HG03103 (cell line): ENCODE results near the gene HABP4.
A peak's percentile ranks its signal among the peaks of the same experiment; 100 is the strongest.

Experiments
- ATAC-seq: cut with Tn5 transposase; IDR thresholded peaks from one replicate; pipeline ENCODE4 v1.9.1; 2021; ENCODE audit warnings: low read depth; ENCODE audit not compliant: unreplicated experiment

The HABP4 gene

DNA sequence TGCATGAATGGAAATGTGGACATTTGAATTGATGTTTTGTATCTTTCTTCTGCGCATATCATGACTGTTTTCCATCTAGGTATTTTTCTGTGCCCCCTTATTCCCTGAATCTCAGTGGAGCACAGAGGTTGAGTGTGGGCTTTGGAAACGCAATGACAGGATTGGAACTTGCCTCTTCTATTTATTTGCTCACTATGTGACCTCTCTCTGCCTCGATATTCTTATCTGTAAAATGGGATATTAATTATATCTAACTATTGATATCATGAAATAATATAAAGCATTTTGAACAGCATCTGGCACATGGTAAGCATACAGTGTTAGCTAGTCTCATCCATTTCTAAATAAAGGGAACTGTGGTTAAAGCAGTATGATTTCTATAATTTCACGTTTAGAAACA, 26.0 kb downstream of the HABP4 start:
- no peak for ATAC-seq

DNA sequence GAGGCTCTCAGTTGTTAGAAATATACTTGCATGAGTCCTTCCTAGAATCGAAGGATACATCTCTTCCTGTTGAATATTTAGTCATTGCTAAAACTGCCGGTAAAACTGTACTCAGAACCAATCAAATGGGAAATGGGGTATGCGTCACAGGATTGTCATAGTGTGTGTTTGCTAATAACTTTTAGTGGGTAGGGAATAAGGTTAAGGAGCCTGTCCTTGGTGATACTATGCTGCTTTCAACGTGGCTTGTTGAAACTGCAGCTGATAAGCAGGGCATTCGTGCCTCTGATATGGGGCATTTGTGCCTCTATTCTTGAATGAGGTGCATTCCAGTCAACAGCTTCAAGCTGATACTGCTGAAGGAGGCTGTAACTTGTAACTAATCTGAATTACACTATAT, 26.6 kb downstream of the HABP4 start:
- ATAC-seq, result no peak

DNA sequence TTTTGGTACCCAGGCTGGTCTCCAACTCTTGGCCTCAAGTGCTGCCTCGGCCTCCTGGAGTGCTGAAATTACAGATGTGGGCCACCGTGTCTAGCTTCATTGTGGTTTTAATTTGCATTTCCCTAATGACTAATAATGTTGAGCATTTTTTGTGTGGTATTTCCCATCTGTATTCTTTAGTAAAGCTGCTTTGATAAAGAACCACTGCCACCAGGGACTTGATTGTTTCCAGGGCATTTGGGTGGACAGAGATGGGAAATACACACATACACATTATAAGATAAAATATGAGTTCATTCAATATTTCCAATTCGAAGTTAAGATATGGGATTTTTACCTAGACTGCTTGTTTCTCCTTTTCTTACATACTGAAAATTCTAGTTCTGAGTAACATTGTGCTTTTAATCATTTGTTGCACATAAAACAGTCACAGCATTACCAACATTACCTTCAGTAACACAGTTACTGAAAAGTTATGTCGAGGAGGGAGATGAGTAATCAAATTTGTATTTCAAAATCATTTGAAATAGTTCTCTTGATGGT, 28.9 kb downstream of the HABP4 start:
- peak; percentile 72 for ATAC-seq

DNA sequence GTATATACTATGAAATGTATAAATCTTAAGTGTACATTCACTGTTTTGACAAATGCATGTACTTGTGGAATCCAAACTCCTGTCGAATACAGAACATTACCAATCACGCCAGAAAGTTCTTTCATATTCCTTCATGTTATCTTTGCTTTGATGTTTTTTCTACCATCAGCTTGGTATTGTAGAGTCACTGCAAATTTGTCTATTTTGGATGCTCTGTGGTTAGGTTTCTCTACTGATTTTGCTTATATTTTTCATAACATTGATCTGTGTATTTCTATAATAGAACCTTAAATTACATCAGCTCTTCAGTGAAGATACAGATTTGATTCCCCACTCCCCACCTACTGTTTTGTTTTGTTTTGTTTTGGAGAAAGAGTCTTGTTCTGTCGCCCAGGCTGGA, 30.8 kb downstream of the HABP4 start:
- ATAC-seq, result no peak

DNA sequence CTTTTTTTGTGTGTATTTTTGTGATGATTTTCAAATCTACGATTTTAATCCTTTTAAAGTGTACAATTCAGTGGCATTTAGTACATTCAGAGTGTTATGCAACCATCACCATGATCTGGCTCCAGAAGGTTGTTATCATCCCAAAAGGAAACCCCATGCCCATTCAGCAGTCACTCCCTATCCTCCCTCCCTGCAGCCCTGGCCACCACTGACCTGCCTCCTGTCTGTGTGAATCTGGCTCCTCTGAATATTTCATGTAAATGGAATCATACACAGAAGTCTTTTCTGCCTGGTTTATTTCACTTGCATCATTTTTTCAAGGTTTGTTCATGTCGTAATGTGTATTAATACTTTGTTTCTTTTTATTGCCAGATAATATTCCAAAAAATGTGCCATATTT, 32.5 kb downstream of the HABP4 start:
- no peak for ATAC-seq

DNA sequence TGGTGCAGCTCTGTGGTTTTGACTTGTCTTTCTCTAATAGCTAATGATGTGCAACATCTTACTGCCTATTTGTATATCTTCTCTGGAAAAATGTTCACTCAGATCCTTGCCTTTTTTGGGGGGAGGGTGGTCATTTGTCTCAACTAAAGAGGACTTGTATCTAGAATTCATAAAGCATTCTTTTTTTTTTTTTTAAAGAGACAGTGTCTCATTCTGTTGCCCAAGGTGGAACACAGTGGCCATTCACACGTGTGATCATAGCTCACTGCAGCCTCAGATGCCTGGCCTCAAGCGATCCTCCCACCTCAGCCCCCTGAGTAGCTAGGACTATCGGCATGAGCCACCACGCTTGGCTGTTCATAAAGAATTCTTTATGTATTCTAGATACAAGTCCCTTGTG, 33.2 kb downstream of the HABP4 start:
- ATAC-seq, result no peak

DNA sequence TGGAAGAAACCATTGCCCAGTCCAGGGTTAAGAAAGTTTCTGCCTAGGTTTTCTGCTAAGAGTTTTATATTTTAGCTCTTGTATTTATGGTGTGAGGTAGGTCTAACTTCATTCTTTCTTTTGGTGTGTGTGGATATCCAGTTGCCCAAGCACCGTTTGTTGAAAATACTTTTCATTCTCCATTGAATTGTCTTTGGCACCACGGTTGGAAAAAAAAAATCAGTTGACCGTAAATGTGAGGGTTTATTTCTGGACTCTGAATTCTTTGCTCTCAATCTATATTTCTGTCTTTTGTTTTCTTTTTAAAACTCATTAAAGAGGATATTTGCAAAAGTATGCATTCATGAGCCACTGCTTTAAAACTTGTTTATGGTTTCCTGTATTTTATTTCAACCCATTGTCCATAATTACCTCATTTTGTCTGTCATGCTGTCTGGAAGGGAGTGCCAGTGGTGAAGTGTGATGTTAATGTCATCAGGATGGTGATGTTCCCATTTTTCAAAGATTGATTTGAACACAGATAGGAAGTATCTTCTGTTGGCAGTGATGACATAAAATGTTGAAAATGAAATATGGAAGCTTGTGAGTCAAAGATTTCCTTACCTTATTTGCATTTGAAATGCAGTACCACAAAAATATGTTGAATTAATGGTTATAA, 33.9 kb downstream of the HABP4 start:
- no peak for ATAC-seq

DNA sequence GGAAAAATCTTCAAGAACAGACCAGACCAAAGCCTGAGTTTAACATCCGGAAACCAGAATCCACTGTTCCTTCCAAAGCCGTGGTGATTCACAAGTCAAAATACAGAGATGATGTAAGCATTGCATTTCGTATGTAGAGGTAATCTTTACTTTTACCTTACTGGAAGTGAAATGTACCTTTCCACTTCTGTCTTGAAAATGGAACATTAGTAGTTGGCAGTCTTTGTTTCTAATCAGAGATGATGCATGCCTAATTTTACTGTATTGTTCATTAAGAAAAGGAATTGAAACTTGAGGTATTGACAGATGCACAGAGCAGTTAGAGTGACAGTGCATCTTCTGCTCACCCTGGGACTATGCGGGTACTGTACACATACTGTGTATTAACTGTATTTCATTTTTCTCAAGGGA, 34.6 kb downstream of the HABP4 start:
- ATAC-seq, result peak; percentile 92

DNA sequence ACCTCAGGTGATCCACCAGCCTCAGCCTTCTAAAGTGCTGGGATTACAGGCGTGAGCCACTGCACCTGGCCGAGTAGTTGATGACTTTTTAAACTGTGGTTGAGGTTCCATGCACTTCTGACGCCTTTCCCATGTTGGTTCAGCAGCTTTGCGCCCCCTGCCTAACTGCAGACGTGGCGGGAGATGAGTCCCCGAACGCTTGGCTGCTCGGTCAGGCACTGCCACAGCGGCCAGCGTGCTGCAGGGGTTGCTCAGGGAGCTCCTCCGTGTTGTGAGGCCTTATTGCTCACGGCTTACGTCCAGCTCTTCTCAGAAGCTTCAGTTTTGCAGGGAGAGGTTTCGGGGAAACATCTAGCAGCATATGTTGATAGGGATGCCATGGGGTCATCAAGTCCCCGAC, 35.3 kb downstream of the HABP4 start:
- ATAC-seq, result no peak

DNA sequence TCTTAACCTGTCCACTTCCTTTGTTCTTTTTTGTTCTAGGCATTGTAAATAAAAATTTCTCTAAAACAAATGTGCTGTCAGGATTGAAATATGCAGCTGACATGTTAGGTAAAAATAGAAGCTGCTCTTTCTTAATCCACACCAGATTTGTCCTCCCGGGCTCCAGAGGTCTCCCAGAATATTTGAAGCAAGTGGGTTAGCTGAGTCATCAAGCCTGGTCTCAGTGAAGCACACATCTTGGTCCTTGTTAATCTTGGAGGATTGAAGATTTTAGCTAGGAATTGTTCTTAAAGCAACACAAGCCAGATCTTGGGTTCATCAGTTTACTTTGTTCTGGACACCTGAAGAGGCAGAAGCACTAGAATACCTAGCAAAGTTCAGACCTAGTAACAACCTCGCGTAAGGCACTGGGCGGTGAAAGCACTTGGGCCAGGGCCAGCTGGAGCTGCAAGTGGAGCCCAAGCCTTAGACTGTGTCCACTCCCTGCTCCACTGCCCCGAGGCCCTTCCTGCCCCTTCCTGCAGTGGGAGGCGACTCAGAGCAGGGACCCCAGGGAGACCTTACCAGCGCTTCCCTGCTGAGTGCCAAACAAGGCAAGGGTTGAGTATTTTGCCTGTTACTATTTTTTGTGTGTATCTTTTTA, 36.5 kb downstream of the HABP4 start:
- no peak for ATAC-seq

DNA sequence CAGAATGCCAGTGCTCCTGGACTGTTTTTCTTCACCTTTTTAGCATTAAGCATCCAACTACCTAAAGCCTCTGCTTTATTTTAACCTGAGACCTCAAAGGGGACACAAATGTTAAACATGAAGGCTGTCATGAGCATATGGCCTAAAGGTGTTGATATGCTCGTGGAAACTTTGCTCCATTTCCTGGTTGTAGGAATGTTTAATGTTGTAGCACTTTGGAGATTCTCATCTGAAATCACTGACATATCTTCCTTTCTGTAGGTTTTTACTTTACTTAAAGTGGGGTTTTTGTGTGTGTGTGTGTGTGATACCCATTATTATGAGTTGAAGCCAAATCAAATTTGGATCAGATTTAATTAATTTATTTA, 37.0 kb downstream of the HABP4 start:
- no peak for ATAC-seq

DNA sequence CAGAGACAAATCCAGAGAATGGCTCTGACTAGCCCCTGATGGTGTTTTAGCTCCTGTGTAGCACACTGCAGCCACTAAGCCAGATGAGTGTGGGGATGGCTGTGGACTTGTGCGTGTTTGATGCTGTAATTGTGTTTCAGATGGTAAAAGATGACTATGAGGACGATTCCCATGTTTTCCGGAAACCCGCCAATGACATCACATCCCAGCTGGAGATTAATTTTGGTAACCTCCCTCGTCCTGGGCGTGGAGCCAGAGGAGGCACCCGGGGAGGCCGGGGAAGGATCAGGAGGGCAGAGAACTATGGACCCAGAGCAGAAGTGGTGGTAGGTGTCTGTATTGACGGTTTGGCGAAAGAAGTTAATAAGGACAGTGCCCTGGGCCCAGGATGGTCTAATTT, 38.0 kb downstream of the HABP4 start:
- ATAC-seq, result no peak

DNA sequence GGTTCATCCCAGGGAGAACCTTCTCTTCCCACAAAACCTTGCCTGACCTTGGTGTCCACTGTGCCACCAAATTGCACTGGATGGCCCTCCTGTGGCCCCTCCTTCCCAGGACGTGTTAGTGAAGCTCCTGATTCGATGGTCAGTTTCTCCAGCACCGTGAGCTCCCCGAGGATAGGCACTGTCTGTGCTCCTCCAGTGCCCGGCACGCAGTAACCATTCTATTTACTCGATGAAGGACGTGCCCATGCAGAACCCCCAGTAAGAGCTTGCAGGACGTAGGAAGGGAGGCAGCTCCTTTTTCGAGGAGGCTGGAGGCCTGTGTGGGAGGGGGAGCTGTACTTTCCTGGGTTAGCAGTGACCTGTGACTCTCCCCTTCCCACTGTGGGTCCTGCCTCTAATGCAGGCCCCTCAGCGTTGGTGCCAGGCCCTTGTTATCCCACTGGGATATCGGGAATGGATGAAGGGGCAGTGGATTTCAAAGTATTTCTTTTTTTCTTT, 39.6 kb downstream of the HABP4 start:
- ATAC-seq, result no peak

DNA sequence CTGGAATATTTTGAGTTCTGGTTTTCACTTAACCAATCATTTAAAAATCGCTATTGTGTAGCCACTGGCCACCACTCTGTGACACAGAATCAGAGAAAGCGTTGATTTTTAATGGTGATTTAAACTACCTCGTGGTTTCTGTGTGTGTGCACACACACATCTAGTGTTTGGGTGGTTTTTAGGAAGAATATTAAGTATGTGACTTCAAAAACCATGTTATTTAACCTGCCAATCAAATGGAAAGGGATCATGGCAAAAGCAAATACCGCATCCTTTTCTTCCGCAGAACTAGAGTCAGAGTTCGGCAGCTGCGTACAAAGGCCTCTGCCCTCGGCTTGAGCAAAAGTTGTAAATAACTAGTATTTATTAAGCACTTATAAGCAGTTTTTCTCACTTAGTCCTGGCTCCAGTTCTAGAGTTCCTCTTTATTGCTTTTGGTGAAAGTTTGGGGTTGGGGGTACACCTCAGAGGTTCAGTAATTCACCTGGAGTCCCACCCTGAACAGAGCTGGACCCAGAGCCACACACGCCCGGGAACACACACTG, 40.6 kb downstream of the HABP4 start:
- ATAC-seq, result no peak

DNA sequence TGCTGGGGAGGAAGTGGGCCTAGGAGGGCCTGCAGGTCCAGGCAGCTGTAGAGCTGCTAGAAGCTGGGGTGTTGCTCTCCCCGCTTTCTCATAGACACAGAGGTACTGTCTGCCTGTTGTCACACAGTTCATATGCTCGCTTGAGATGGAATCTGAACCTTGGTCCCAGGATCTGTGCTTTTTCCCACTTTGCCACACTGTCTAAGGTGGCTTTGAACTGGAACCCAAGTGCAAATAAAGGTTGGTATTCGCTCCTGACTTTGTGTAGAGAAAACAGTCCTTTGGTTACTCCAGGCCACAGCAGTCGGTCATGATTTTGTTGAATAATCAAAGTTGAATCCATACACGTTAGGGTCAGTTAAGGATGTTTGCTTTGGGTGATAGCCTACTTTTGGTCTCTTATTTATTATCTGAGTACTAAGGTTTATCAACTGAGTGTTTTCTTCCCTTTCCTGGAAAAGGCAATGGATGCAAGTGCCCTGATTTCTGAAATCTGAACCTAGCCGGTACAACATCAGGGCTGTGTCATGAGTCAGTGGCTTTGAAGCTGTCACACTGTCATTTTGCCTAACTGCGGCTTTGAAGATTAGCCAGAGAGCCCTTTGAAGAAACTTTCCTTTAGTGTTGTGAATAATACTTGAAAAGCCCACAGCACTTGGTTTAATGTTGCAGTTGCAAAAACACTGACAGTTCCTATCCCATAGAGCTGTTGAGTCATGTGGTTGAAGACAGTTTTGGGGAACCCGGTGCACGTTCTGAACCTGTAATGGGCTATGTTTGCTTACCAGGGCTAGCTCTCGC, 41.3 kb downstream of the HABP4 start:
- no peak for ATAC-seq

DNA sequence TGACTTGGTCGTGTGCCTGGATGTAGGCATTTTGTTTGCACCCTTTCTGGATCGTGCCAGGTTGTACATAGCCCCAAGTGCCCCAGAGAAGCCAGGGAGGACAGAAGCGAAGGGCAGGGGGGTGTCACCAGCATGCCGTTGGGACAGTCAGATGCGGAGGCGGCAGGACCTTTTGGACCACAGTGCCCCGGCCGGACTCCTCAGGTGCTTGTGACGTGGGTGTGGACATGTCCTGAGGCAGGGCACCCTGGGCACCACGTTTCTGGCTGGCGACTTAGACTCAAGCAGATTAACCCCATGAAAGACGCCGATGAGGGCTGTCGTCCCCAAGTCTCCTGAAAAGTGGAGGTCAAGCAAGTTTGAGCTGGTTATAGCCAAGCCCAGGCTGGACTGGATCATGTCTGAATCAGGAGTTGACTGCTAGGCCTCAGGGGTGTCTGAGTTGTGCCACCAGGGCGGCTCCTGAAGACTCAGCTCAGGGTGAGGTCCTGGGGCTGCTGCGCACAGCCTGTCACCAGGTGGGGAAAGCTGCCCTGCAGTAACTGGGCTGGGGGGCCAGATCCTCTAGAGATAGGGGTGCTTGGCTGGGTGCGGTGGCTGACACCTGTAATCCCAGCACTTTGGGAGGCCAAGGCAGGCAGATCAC, 42.0 kb downstream of the HABP4 start:
- ATAC-seq, result no peak

DNA sequence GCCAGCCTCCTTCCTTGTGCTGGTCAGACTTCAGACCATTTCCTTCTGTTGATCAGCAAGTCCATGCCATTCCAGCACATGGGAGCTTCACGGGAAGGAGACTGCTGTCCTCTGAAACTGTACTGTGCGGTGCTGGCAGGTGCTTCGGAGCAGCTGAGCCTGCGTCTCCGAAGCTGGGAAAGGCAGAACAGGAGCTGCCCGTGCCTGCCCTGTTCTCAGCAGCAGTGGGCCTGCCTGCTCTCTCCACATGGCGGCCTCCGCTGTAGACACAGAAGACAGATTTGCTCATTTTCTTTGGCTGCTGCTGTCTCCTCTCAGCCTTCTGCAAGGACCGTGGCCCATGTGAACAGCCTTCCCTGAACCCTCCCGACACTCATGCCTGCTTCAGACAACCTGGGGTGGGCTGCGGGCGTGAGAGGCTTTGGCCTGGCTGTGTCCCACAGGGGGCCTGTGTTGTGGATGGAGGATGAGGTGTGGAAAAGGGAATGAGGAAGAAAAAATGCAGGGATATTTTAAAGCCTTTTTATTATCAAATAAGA, 43.1 kb downstream of the HABP4 start:
- ATAC-seq, result no peak

DNA sequence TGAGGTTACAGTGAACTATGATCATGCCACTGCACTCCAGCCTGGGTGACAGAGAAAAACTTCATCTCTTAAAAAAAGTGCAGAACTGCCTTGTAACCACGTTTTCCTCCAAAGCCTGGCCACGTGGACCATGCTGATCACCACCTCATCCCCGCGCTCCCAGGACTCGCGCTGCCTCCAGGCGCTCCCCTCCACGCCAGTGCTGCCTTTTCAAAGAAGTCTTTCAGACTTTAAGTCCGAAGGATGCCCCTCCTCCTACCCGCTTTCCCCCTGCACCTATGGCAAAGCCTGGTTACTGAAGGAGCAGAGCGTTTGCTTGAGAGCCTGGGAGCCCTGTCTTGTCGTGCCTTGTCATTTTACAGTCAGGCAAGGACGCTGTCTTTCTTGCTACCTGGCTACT, 43.8 kb downstream of the HABP4 start:
- ATAC-seq, result no peak

DNA sequence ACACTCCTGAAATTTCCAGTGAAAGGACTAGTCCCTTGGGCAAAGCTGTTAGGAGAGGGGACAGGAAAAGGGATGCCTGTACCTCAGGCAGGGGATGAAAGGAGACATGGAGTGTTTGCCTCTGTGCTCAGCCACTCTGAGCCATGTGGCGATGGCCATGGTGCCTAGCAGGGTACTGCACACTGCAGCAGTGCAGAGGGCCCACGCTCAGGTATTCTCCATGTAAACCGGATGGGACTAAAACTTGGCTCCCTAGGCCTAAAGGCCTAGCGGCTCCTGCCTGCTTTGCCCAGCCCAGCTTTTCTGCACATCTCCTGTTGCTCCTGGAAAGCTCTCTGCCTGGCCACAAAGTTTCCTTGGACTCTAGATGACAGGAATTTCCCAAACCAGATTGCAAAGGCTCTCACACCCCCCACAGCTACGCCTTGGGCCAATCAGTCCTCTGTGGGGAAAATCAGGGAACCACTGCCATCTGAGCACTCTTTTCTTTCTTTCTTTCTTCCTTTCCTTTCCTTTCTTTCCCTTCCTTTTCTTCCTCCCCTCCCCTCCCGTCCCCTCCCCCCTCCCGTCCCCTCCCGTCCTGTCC, 44.3 kb downstream of the HABP4 start:
- ATAC-seq, result no peak

DNA sequence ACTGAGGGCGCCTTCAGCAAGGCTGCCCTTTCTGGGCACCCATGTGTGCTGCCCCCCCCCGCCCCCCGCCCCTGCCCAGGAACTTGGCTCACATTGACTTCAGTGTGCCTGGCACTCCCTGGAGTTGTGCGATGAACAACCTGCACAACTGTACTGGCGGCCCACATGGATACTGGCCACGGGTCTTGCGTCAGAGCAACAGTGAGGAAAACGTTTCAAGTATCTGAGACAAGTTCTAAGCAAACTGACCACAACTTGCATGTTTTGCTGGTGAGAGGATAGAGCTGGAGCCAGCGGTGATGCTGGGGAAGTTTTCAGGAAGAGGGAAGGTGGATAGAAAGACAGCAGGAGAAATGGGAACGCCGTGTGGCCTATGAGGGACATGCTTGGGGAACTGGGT, 45.4 kb downstream of the HABP4 start:
- no peak for ATAC-seq
